AG04450 (cell line): ENCODE data around the gene GABRB1. TPM values are rescaled to one million over a fixed set of nuclear protein-coding genes. Genes with fewer than 3 reads are reported as not detected.
A peak's percentile ranks its signal among the peaks of the same experiment; 100 is the strongest.

ENCODE experiments used
- CTCF ChIA-PET: fragments of 300-600, 350-600 bp; formaldehyde crosslinking; extraction: SDS; loops from one replicate; lab custom pipeline; 2022; ENCODE audit warnings: antibody characterized with exemption, inconsistent platforms; lab: Charles Lee
- POLR2A ChIA-PET: fragments of 350-600 bp; formaldehyde crosslinking; extraction: SDS; loops from one replicate; lab custom pipeline; 2021; ENCODE audit warnings: antibody characterized with exemption, inconsistent platforms; lab: Yijun Ruan, JAX
- DNase-seq: peaks from one replicate; pipeline ENCODE4 v3.0.0-alpha.2; 2011; ENCODE audit warnings: low read depth, low spot score
- H3K27ac ChIP-seq: one replicate; pipeline ENCODE4 v1.5.1; 2012; ENCODE audit warnings: low read depth, low read length, control low read depth
- H3K27me3 ChIP-seq: one replicate; pipeline ENCODE4 v1.6.0; 2012; ENCODE audit warnings: low read length; ENCODE audit not compliant: control insufficient read depth, insufficient read depth
- H3K4me3 ChIP-seq: 2 replicates; pipeline ENCODE4 v1.5.1; 2011; ENCODE audit warnings: mild to moderate bottlenecking, low read depth, low read length, control low read depth
- H3K9me3 ChIP-seq: 2 replicates; pipeline ENCODE4 v1.5.1; 2012; ENCODE audit warnings: low read length; ENCODE audit not compliant: control insufficient read depth, insufficient read depth
- polyA plus RNA-seq: library from polyadenylated mRNA; depleted of rRNA; stranded (reverse); fragments of >200 nt; gene quantifications from 2 replicates; pipeline ENCODE4 v1.2.3, GENCODE V29; 2011
- TF ChIP-seq, protein P1 (sequence below): IDR thresholded peaks from 2 replicates; pipeline ENCODE4 v1.5.1; 2011; ENCODE audit warnings: low read depth, low read length, control low read depth, inconsistent platforms

The GABRB1 gene
- polyA plus RNA-seq, 1 experiment, result 8.1 TPM

DNA sequence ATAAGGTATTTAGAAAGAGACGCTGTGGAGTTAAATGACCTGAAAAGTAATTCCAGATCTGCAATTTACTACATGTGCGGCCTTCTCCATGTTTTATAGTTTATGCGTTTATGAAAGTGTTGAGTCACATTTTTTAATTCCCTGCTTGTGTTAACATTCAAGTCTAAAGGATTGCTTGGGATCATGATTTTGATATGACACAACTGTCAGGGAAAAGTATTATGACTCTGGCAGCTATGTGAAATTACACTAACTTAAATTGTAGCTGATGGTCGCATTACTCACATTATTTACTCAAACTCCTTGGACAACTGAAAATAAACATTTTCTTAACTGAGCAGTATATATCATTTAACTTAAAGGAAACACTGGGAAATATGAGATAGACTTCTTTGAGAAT is 14.3 kb upstream of the GABRB1 start:
- DNase-seq, result no peak
- ChIA-PET POLR2A (interaction anchor here (0.7 kb wide), 1 partner anchor 410 kb away, joined by 3 read pairs; no protein-coding TSS in a partner anchor), CTCF (interaction anchor here (0.6 kb wide), 1 partner anchor 79 kb away, joined by 3 read pairs; no protein-coding TSS in a partner anchor)
- H3K27ac ChIP-seq, result no peak overlapping the region
- TF ChIP-seq, protein P1, sequence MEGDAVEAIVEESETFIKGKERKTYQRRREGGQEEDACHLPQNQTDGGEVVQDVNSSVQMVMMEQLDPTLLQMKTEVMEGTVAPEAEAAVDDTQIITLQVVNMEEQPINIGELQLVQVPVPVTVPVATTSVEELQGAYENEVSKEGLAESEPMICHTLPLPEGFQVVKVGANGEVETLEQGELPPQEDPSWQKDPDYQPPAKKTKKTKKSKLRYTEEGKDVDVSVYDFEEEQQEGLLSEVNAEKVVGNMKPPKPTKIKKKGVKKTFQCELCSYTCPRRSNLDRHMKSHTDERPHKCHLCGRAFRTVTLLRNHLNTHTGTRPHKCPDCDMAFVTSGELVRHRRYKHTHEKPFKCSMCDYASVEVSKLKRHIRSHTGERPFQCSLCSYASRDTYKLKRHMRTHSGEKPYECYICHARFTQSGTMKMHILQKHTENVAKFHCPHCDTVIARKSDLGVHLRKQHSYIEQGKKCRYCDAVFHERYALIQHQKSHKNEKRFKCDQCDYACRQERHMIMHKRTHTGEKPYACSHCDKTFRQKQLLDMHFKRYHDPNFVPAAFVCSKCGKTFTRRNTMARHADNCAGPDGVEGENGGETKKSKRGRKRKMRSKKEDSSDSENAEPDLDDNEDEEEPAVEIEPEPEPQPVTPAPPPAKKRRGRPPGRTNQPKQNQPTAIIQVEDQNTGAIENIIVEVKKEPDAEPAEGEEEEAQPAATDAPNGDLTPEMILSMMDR, result no peak
- H3K4me3 ChIP-seq, result no peak overlapping the region
- H3K27me3 ChIP-seq, result no peaks in the 10 kb centered on the region
- no peaks in the 10 kb centered on the region for H3K9me3 ChIP-seq

DNA sequence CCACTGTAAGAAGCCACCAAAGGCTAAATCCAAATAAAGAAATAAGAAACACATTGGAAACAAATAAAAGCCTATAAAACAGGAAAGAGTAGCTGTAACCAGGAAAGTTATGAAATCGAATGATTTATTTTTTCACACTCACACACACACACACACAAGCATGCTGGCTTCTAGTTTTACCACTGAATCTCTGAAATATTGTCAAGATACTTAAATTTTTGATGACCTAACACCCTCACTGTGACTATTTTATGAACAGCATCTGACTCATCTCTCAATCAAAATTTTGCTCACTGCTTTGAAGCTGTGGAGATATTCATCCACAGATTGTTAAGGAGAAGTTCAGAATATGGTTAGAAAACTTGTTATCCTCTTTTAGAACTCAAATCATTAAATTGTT is 13.9 kb upstream of the GABRB1 start:
- no peaks in the 10 kb centered on the region for H3K9me3 ChIP-seq
- H3K27me3 ChIP-seq, result no peaks in the 10 kb centered on the region
- TF ChIP-seq, protein P1, result no peak
- ChIA-PET POLR2A (interaction anchor here (0.7 kb wide), 1 partner anchor 410 kb away, joined by 3 read pairs; no protein-coding TSS in a partner anchor), CTCF (interaction anchor here (0.6 kb wide), 1 partner anchor 80 kb away, joined by 3 read pairs; no protein-coding TSS in a partner anchor)
- DNase-seq, result no peak
- H3K27ac ChIP-seq, result no peak overlapping the region
- no peak overlapping the region for H3K4me3 ChIP-seq

DNA sequence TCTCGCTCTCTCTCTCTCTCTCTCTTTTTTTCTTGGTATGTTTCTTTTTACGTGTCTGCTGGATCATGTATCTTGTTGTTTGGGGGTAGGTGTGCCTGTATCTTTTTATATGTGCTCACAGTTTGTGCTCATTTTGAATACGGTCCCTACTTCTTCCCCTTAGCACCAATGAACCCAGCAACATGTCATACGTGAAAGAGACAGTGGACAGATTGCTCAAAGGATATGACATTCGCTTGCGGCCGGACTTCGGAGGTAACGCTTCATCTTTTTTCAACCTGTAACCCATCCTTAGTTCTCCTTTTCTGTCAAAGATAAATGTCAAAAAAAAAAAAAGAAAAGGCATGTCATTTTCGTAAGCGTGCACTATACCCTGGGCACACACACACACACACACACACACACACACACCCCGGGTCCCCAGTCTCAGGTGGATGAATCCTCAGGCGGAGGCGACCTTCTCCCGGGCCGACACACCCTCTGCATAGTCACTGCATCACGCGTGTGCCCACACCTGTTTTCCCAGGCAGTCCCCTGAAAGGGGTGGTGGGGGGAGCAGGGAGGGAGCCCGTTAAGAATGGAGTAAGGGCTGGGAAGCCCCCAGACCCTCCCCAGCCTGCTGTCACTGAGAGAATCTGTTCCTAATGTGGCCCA is 511 bp downstream of the GABRB1 start:
- Histone ChIP-seq H3K27ac (no peak overlapping the region), H3K4me3 (peak overlapping the region; percentile 68), H3K27me3 (no peaks in the 10 kb centered on the region), H3K9me3 (no peaks in the 10 kb centered on the region)
- DNase-seq, result no peak
- ChIA-PET CTCF (interaction anchor here (0.6 to 3.1 kb wide), 11 partner anchors 10 to 479 kb away, joined by 3 to 34 read pairs (median 5); no protein-coding TSS in a partner anchor), POLR2A (no interaction called here)
- TF ChIP-seq, protein P1, result no peak

DNA sequence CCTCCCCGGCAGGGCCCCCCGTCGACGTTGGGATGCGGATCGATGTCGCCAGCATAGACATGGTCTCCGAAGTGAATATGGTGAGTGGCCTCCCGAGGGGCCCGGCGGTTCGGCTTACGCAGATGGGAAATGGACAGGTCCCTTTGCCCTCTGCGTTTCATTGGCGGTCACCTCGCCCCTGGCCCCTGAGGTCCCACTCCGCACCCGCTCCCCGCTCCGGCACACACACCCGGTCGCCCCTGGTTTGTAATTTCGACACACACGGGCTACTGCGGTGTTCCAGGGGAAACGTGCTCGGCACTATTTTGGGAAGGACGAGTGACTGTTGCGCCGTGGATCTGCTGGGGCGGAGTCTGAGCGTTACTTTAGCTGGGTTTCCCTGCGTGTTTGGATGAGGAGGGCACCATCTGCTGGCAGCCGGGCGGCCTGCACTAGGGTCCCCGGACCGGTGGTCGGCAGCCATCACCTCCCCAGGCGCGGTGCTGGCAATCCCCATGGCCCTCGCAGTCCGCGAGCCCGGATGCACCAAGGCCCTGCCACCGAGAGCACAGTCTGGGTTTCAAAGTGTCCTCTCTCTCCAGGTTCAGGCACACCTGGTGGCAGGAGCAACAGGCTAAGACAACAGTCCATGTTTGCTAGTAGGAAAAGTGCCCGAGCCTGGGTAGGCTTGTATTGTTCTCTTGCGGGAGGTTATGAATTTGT is 1.2 kb downstream of the GABRB1 start:
- Histone ChIP-seq H3K9me3 (no peaks in the 10 kb centered on the region), H3K27ac (no peak overlapping the region), H3K27me3 (no peaks in the 10 kb centered on the region), H3K4me3 (peak overlapping the region; percentile 68)
- ChIA-PET CTCF (interaction anchor here (0.6 to 3.1 kb wide), 12 partner anchors 9 to 188 kb away, joined by 3 to 34 read pairs (median 5); no protein-coding TSS in a partner anchor), POLR2A (no interaction called here)
- peak; percentile 20 for DNase-seq
- TF ChIP-seq, protein P1, result peak; percentile 84

DNA sequence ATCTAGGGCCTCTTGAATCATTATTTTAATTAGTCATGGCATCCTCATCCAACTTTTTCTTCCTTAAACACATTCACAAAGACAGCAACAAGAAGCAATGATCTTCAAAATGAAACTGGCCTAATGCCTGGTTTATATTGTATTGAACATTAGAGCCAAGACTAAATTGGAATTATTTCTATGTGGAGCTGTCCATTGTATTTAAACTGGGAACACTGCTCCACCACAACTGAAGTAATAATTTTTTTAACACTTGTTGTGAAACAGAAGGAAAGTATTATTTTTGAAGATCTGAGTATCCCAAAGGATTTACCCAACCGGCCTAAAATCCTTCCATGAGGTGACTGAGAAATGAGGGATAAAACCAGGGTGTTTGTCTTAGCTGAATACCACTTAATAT is 6.9 kb downstream of the GABRB1 start:
- Histone ChIP-seq H3K4me3 (no peak overlapping the region), H3K9me3 (no peaks in the 10 kb centered on the region), H3K27ac (no peak overlapping the region), H3K27me3 (no peaks in the 10 kb centered on the region)
- ChIA-PET CTCF (no interaction called here), POLR2A (no interaction called here)
- TF ChIP-seq, protein P1, result no peak
- DNase-seq, result no peak
